HEK293 (cell line): Measurements from ENCODE around the gene HERC3.

Experiments used
- MEIS1 ChIP-seq: sonication (generic); formaldehyde crosslinking; IDR thresholded peaks from 2 replicates; pipeline ENCODE4 v1.8.1; 2022; ENCODE audit warnings: missing genetic modification reagents, mild to moderate bottlenecking, borderline replicate concordance
- YY1 ChIP-seq: fragments of 450-650 bp; formaldehyde crosslinking; IDR thresholded peaks from 2 replicates; pipeline ENCODE4 v1.5.1; 2018; ENCODE audit warnings: missing biosample characterization, missing genetic modification characterization
- ZNF169 ChIP-seq: fragments of 450-650 bp; formaldehyde crosslinking; IDR thresholded peaks from 2 replicates; pipeline ENCODE4 v1.5.1; 2016; ENCODE audit warnings: missing biosample characterization, missing genetic modification characterization
- ZNF174 ChIP-seq: fragments of 450-650 bp; formaldehyde crosslinking; IDR thresholded peaks from 2 replicates; pipeline ENCODE4 v1.5.0; 2017; ENCODE audit warnings: missing biosample characterization, mild to moderate bottlenecking, missing genetic modification characterization
- ZNF239 ChIP-seq: fragments of 450-650 bp; formaldehyde crosslinking; IDR thresholded peaks from 2 replicates; pipeline ENCODE4 v1.5.1; 2016; ENCODE audit warnings: missing biosample characterization, missing genetic modification characterization
- ZNF37A ChIP-seq: fragments of 450-650 bp; IDR thresholded peaks from 2 replicates; pipeline ENCODE4 v1.5.1; 2018; ENCODE audit warnings: missing biosample characterization, missing genetic modification characterization
- ZNF621 ChIP-seq: fragments of 450-650 bp; formaldehyde crosslinking; IDR thresholded peaks from 2 replicates; pipeline ENCODE4 v1.5.1; 2017; ENCODE audit warnings: missing biosample characterization, missing genetic modification characterization
- ZNF670 ChIP-seq: fragments of 450-650 bp; formaldehyde crosslinking; IDR thresholded peaks from 2 replicates; pipeline ENCODE4 v1.5.1; 2016; ENCODE audit warnings: missing biosample characterization, missing genetic modification characterization, low read depth
- TF ChIP-seq, protein P1 (sequence below): fragments of 450-650 bp; formaldehyde crosslinking; IDR thresholded peaks from 2 replicates; pipeline ENCODE4 v1.5.1; 2016; ENCODE audit warnings: missing biosample characterization, missing genetic modification characterization
- TF ChIP-seq, protein P2 (sequence below): fragments of 450-650 bp; formaldehyde crosslinking; IDR thresholded peaks from 2 replicates; pipeline ENCODE4 v1.5.1; 2016; ENCODE audit warnings: missing biosample characterization, missing genetic modification characterization, borderline replicate concordance
- TF ChIP-seq, protein P3 (sequence below): fragments of 450-650 bp; formaldehyde crosslinking; IDR thresholded peaks from 2 replicates; pipeline ENCODE4 v1.5.1; 2016; ENCODE audit warnings: missing biosample characterization, missing genetic modification characterization

DNA sequence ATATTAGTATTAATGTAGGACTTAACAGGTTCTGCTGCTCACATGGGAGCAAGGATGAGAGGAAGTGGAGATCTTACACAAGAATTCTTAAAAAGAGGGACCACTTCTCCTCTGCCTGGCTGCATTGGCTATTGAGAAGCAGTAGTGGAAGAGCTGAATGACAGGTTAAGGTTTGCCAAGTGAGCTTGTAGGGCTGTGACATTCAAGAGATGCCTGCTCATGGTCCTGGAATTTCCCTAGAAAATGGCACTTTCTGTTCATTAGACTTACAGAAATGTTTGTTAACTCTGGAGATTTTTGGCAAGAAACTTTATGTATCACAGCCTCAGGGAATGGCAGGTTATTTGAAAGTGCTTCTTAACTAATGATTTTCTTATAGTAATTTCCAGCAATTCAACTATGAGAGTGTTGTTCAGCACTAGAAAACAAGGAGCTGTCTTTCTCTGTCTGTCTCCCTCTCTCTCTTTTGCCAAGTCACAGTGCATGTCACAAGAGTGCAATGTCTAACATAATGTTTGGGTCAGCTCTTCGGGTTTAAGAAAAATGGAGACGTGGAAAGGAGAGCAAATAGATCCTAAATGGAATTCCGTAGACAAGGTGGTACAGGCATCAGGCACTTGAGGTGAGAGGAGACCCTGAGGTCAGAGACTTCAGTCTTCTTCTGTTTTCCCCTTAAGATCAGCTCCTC is 113.7 kb downstream of the HERC3 start:
- TF ChIP-seq ZNF174 (tag by site-specific recombination) (no peak), ZNF670 (no peak), ZNF621 (no peak), YY1 (tag by site-specific recombination) (no peak), ZNF37A (tag by site-specific recombination) (no peak), MEIS1 (CRISPR knock-in tag) (no peak), ZNF169 (tag by site-specific recombination) (no peak), ZNF239 (no peak)
- TF ChIP-seq, protein P1, sequence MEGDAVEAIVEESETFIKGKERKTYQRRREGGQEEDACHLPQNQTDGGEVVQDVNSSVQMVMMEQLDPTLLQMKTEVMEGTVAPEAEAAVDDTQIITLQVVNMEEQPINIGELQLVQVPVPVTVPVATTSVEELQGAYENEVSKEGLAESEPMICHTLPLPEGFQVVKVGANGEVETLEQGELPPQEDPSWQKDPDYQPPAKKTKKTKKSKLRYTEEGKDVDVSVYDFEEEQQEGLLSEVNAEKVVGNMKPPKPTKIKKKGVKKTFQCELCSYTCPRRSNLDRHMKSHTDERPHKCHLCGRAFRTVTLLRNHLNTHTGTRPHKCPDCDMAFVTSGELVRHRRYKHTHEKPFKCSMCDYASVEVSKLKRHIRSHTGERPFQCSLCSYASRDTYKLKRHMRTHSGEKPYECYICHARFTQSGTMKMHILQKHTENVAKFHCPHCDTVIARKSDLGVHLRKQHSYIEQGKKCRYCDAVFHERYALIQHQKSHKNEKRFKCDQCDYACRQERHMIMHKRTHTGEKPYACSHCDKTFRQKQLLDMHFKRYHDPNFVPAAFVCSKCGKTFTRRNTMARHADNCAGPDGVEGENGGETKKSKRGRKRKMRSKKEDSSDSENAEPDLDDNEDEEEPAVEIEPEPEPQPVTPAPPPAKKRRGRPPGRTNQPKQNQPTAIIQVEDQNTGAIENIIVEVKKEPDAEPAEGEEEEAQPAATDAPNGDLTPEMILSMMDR (tag by site-specific recombination): no peak
- TF ChIP-seq, protein P2, sequence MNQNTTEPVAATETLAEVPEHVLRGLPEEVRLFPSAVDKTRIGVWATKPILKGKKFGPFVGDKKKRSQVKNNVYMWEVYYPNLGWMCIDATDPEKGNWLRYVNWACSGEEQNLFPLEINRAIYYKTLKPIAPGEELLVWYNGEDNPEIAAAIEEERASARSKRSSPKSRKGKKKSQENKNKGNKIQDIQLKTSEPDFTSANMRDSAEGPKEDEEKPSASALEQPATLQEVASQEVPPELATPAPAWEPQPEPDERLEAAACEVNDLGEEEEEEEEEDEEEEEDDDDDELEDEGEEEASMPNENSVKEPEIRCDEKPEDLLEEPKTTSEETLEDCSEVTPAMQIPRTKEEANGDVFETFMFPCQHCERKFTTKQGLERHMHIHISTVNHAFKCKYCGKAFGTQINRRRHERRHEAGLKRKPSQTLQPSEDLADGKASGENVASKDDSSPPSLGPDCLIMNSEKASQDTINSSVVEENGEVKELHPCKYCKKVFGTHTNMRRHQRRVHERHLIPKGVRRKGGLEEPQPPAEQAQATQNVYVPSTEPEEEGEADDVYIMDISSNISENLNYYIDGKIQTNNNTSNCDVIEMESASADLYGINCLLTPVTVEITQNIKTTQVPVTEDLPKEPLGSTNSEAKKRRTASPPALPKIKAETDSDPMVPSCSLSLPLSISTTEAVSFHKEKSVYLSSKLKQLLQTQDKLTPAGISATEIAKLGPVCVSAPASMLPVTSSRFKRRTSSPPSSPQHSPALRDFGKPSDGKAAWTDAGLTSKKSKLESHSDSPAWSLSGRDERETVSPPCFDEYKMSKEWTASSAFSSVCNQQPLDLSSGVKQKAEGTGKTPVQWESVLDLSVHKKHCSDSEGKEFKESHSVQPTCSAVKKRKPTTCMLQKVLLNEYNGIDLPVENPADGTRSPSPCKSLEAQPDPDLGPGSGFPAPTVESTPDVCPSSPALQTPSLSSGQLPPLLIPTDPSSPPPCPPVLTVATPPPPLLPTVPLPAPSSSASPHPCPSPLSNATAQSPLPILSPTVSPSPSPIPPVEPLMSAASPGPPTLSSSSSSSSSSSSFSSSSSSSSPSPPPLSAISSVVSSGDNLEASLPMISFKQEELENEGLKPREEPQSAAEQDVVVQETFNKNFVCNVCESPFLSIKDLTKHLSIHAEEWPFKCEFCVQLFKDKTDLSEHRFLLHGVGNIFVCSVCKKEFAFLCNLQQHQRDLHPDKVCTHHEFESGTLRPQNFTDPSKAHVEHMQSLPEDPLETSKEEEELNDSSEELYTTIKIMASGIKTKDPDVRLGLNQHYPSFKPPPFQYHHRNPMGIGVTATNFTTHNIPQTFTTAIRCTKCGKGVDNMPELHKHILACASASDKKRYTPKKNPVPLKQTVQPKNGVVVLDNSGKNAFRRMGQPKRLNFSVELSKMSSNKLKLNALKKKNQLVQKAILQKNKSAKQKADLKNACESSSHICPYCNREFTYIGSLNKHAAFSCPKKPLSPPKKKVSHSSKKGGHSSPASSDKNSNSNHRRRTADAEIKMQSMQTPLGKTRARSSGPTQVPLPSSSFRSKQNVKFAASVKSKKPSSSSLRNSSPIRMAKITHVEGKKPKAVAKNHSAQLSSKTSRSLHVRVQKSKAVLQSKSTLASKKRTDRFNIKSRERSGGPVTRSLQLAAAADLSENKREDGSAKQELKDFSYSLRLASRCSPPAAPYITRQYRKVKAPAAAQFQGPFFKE (tag by site-specific recombination): no peak
- TF ChIP-seq, protein P3, sequence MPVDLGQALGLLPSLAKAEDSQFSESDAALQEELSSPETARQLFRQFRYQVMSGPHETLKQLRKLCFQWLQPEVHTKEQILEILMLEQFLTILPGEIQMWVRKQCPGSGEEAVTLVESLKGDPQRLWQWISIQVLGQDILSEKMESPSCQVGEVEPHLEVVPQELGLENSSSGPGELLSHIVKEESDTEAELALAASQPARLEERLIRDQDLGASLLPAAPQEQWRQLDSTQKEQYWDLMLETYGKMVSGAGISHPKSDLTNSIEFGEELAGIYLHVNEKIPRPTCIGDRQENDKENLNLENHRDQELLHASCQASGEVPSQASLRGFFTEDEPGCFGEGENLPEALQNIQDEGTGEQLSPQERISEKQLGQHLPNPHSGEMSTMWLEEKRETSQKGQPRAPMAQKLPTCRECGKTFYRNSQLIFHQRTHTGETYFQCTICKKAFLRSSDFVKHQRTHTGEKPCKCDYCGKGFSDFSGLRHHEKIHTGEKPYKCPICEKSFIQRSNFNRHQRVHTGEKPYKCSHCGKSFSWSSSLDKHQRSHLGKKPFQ: no peak
